Measurements from ENCODE around the gene PCSK2.

Gene PCSK2

DNA sequence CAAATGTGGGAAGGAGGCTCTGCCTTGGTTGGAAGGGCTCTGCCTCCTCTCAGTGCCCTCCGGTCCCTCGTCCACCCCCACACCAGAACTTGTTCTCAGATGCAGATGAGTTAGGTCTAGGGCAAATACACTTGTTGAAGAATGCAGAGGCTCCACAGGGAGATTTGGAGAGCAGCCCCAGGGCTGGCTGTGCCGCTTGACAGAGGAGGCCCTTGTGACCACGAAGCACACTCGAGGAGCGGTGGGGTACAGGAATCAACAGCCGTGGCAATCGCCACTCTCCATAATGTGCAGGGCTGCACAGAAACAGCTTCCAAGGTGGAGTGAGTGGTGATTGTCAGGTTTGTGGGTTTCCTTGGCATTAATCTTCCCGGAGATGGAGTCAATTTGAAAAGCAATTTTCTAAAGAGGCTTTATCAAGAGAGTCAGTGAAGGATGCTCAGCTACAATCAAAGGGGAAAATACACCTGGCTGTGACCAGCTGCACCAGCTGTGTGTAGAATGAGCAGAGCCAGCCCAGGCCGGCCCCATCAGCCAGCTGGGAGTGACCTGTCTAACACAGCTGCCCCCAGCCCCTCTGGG lies 244.9 kb downstream of the PCSK2 start:
- no peaks in the 10 kb centered on the region for H3K27me3 ChIP-seq (ENCODE audit: insufficient read depth, low read depth, severe bottlenecking)
- DNase-seq, result no peak
- no peaks in the 10 kb centered on the region for H3K9me3 ChIP-seq (ENCODE audit: severe bottlenecking)
- TF ChIP-seq, protein P1, sequence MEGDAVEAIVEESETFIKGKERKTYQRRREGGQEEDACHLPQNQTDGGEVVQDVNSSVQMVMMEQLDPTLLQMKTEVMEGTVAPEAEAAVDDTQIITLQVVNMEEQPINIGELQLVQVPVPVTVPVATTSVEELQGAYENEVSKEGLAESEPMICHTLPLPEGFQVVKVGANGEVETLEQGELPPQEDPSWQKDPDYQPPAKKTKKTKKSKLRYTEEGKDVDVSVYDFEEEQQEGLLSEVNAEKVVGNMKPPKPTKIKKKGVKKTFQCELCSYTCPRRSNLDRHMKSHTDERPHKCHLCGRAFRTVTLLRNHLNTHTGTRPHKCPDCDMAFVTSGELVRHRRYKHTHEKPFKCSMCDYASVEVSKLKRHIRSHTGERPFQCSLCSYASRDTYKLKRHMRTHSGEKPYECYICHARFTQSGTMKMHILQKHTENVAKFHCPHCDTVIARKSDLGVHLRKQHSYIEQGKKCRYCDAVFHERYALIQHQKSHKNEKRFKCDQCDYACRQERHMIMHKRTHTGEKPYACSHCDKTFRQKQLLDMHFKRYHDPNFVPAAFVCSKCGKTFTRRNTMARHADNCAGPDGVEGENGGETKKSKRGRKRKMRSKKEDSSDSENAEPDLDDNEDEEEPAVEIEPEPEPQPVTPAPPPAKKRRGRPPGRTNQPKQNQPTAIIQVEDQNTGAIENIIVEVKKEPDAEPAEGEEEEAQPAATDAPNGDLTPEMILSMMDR (IDR thresholded peaks at IDR 0.05; ENCODE audit: low read depth, low read length), result no peak
- no peak overlapping the region for H3K4me3 ChIP-seq (ENCODE audit: low read depth, low read length)
- H3K36me3 ChIP-seq, result 0 out of 2 replicates have a peak, but pooled peaks cover 4% of the 10 kb centered on the region
- H3K27ac ChIP-seq, result no peak overlapping the region

- no peaks in the 10 kb centered on the region for H3K27me3 ChIP-seq (ENCODE audit: insufficient read depth, low read depth, severe bottlenecking)
- no peak overlapping the region for H3K27ac ChIP-seq
- H3K9me3 ChIP-seq (ENCODE audit: severe bottlenecking), result no peaks in the 10 kb centered on the region
- TF ChIP-seq, protein P1 (IDR thresholded peaks at IDR 0.05; ENCODE audit: low read depth, low read length), result no peak
- H3K4me3 ChIP-seq (ENCODE audit: low read depth, low read length), result no peak overlapping the region
- DNase-seq, result no peak
- no peaks in the 10 kb centered on the region for H3K36me3 ChIP-seq
Measured at GRCh38 chr20:17473659-17474058, 246.8 kb downstream of the PCSK2 start.

DNA sequence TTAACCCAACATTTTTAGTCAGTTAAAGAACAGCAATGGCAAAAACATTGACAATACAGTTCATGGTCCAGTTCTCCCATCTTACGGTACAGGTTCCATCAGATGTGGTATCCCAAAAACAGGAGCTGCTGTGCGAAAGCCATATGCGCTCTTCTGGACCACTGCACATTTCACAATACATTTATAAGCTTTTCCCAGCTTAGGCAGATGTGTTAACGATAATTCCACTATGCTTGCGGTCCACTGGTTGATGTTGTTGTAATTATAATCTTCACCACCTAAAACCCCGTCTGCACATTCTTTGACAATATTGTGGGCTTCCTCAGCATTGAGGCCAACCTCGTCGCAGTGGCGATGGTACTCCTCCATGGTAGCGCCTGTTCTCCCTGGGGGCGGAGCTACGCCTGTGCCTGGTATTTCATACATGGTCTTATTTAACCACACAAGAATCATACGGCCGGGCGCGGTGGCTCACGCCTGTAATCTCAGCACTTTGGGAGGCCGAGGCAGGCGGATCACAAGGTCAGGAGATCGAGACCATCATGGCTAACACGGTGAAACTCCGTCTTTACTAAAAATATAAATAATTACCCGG lies 252.3 kb downstream of the PCSK2 start:
- Histone ChIP-seq H3K4me3 (ENCODE audit: low read depth, low read length) (no peak overlapping the region), H3K27me3 (ENCODE audit: insufficient read depth, low read depth, severe bottlenecking) (no peaks in the 10 kb centered on the region), H3K36me3 (no peaks in the 10 kb centered on the region), H3K27ac (no peak overlapping the region), H3K9me3 (ENCODE audit: severe bottlenecking) (no peaks in the 10 kb centered on the region)
- TF ChIP-seq, protein P1 (IDR thresholded peaks at IDR 0.05; ENCODE audit: low read depth, low read length), result no peak
- DNase-seq, result no peak

DNA sequence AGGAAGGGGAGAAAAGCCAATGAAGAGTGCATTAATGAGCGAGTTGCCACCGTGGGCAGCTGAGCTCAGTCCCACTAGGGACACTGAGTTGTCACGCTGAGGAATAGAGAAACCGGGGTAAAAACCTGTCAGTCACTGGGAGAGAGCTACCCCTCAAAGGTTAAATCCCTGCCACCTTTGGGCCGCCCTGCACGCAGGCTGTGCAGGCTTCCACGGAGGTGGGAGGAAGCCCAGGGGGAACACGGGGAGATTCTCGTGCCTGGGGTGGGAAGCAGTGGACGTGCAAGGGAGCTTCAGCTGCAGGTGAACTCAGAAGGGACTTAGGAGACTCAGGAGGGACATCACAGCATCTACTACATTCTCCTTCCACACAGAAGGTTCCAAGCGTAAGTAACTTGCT lies 253.9 kb downstream of the PCSK2 start:
- Histone ChIP-seq H3K27ac (no peak overlapping the region), H3K27me3 (ENCODE audit: insufficient read depth, low read depth, severe bottlenecking) (no peaks in the 10 kb centered on the region), H3K36me3 (no peaks in the 10 kb centered on the region), H3K4me3 (ENCODE audit: low read depth, low read length) (no peak overlapping the region), H3K9me3 (ENCODE audit: severe bottlenecking) (no peaks in the 10 kb centered on the region)
- DNase-seq, result no peak
- TF ChIP-seq, protein P1 (IDR thresholded peaks at IDR 0.05; ENCODE audit: low read depth, low read length), result no peak

GRCh38 chr20:17481661-17482060 lies 254.8 kb downstream of the PCSK2 start:
- no peak for DNase-seq
- no peak overlapping the region for H3K4me3 ChIP-seq (ENCODE audit: low read depth, low read length)
- TF ChIP-seq, protein P1 (IDR thresholded peaks at IDR 0.05; ENCODE audit: low read depth, low read length), result no peak
- H3K36me3 ChIP-seq, result no peaks in the 10 kb centered on the region
- no peaks in the 10 kb centered on the region for H3K27me3 ChIP-seq (ENCODE audit: insufficient read depth, low read depth, severe bottlenecking)
- no peak overlapping the region for H3K27ac ChIP-seq
- H3K9me3 ChIP-seq (ENCODE audit: severe bottlenecking), result no peaks in the 10 kb centered on the region

- no peak for DNase-seq
- Histone ChIP-seq H3K27me3 (ENCODE audit: insufficient read depth, low read depth, severe bottlenecking) (no peaks in the 10 kb centered on the region), H3K4me3 (ENCODE audit: low read depth, low read length) (no peak overlapping the region), H3K27ac (no peak overlapping the region), H3K9me3 (ENCODE audit: severe bottlenecking) (no peaks in the 10 kb centered on the region), H3K36me3 (no peaks in the 10 kb centered on the region)
- TF ChIP-seq, protein P1 (IDR thresholded peaks at IDR 0.05; ENCODE audit: low read depth, low read length), result no peak
Measured at GRCh38 chr20:17482536-17482935, 255.7 kb downstream of the PCSK2 start.
